ENCODE data around the gene ARFIP2.

- TF ChIP-seq CTCF (IDR thresholded peaks at IDR 0.05; ENCODE audit: insufficient read depth, low read depth, low read length) (no peak), EZH2 (IDR thresholded peaks at IDR 0.05; ENCODE audit: insufficient read depth, low read length) (no peak)
Observed at GRCh38 chr11:6457581-6458320, 23.4 kb downstream of the ARFIP2 start.
